Measurements from ENCODE around the gene ALKBH8. TPM values are rescaled to one million over a fixed set of nuclear protein-coding genes. Genes with fewer than 3 reads are reported as not detected.

Gene ALKBH8
- total RNA-seq, 3 donors from 2014 or later (not counting 1 experiment from before 2014, with no cell fraction given) = 6.9 to 11.8 (median 9.0) TPM

DNA sequence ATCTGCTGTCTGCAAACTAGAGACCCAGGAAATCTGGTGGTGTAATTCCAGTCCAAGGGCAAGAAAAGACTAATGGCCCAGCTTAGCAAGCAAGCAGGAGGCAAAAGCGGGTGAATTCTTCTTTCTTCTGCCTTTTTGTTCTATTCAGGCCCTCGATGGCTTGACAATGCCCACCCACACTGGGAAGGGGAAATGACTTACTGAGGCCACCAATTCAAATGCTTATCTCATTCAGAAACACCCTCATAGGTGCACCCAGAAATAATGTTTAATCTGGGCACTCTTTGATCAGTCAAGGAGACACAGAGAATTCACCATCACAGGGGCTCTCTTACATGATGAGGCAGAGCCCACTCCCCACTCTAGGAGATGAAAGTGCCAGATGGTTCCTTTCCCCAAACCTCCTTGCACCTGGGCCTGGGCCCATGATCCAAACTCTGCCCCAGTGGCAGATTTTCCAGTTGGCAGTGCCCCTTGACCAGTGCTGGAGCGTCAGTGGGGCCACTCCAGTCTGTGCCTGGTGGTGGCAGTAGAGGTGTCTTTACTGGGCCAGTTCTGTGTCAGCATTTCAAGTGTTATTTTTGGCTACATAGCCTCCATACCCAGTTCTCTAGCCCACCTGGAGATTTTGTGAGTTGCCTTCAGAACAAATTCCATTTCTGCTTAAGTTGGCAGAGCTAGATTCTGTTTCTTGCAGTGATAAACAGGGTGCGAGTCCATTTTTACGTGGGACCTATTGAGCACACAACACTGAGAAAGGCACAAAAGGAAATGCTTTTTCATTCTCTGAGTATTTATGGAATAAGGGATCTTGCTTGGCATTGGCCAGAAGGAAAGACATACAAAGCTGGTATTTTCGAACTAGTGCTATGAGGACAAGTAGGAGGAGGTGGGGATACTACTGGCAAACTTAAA is 32.9 kb upstream of the ALKBH8 start:
- Mint-ChIP-seq H3K27ac (no peak overlapping the region), H3K4me1 (no peaks in the 10 kb centered on the region), H3K27me3 (ENCODE audit: low read depth in 2 of 2) (peaks cover 32 to 57% of the 10 kb centered on the region in 2 donors), H3K4me3 (no peak overlapping the region), H3K9me3 (no peaks in the 10 kb centered on the region), H3K36me3 (no peaks in the 10 kb centered on the region)
- WGBS (ENCODE audit: insufficient coverage) = 63% methylated on average over 6 of the region's 6 CpGs
- Histone ChIP-seq H3K36me3 (ENCODE audit: control insufficient read depth, insufficient read depth, low read length) (no peaks in the 10 kb centered on the region), H3K4me3 (ENCODE audit: low read length) (no peak overlapping the region), H3K27me3 (ENCODE audit: control insufficient read depth, insufficient read depth, low read length) (peaks cover 22% of the 10 kb centered on the region), H3K9me3 (ENCODE audit: control insufficient read depth, insufficient read depth, low read length) (no peaks in the 10 kb centered on the region), H3K27ac (ENCODE audit: low read length) (no peak overlapping the region), H3K4me1 (ENCODE audit: control insufficient read depth, insufficient read depth, low read length) (no peaks in the 10 kb centered on the region)
- DNase-seq = no peak
- intact Hi-C loops (cut with micrococcal nuclease) = no loop called here
- peak in 1 of 3 donors; percentile 41 for ATAC-seq
- TF ChIP-seq, protein P1, sequence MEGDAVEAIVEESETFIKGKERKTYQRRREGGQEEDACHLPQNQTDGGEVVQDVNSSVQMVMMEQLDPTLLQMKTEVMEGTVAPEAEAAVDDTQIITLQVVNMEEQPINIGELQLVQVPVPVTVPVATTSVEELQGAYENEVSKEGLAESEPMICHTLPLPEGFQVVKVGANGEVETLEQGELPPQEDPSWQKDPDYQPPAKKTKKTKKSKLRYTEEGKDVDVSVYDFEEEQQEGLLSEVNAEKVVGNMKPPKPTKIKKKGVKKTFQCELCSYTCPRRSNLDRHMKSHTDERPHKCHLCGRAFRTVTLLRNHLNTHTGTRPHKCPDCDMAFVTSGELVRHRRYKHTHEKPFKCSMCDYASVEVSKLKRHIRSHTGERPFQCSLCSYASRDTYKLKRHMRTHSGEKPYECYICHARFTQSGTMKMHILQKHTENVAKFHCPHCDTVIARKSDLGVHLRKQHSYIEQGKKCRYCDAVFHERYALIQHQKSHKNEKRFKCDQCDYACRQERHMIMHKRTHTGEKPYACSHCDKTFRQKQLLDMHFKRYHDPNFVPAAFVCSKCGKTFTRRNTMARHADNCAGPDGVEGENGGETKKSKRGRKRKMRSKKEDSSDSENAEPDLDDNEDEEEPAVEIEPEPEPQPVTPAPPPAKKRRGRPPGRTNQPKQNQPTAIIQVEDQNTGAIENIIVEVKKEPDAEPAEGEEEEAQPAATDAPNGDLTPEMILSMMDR (IDR thresholded peaks at IDR 0.05) = no peak

DNA sequence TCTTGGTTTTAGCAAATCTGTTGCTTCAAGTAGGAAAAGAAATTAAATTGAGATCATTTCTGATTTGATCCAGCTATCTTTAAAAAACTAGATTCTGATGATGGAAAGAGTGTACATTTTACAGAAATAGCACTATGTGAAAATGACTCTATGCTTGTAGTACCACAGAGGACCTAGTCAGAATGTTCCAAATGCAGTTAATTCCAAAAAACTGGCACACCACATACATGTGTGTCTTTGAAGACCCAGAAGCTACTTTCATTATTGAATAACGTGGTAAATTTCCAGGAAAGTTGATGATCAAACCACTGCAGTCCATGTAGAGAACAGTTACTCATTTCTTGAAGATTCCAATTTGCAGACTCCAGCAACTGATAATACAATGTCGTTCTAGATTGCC is 29.2 kb upstream of the ALKBH8 start:
- Mint-ChIP-seq H3K4me1 (peaks cover 24% of the 10 kb centered on the region in 2 donors), H3K9me3 (no peaks in the 10 kb centered on the region), H3K4me3 (no peak overlapping the region), H3K27me3 (ENCODE audit: low read depth in 2 of 2) (peaks cover 49 to 64% of the 10 kb centered on the region in 2 donors), H3K36me3 (no peaks in the 10 kb centered on the region), H3K27ac (no peak overlapping the region)
- Histone ChIP-seq H3K27me3 (ENCODE audit: control insufficient read depth, insufficient read depth, low read length) (peaks cover 43% of the 10 kb centered on the region), H3K36me3 (ENCODE audit: control insufficient read depth, insufficient read depth, low read length) (no peaks in the 10 kb centered on the region), H3K4me1 (ENCODE audit: control insufficient read depth, insufficient read depth, low read length) (peaks cover 22% of the 10 kb centered on the region), H3K4me3 (ENCODE audit: low read length) (no peak overlapping the region), H3K27ac (ENCODE audit: low read length) (no peak overlapping the region), H3K9me3 (ENCODE audit: control insufficient read depth, insufficient read depth, low read length) (no peaks in the 10 kb centered on the region)
- ATAC-seq (no peak), DNase-seq (no peak)
- intact Hi-C loops (cut with micrococcal nuclease) = no loop called here
- TF ChIP-seq, protein P1 (IDR thresholded peaks at IDR 0.05) = no peak
- 72% methylated on average over 2 of the region's 2 CpGs for WGBS (ENCODE audit: insufficient coverage)

DNA sequence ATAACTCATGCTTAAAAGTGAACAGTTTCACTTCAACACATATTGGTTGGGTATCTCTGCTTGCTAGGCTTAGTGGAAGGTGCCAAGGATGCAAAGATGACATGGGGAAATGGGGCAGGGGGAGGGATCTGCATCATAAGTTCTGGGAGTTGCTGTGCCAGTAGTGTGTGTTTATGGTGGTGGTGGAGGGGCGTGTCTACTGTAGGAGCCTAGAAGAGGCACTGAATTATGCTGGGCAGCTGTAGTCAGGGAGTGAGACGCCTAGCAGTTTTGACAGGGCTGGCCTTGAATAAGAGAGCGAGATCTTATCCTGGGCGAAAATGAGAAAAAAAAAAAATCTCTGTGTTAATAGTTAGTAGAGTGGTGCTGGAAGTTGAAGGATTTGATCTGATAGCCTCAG is 28.4 kb upstream of the ALKBH8 start:
- Histone ChIP-seq H3K27ac (ENCODE audit: low read length) (no peak overlapping the region), H3K4me1 (ENCODE audit: control insufficient read depth, insufficient read depth, low read length) (peaks cover 22% of the 10 kb centered on the region), H3K9me3 (ENCODE audit: control insufficient read depth, insufficient read depth, low read length) (no peaks in the 10 kb centered on the region), H3K27me3 (ENCODE audit: control insufficient read depth, insufficient read depth, low read length) (peaks cover 47% of the 10 kb centered on the region), H3K36me3 (ENCODE audit: control insufficient read depth, insufficient read depth, low read length) (no peaks in the 10 kb centered on the region), H3K4me3 (ENCODE audit: low read length) (no peak overlapping the region)
- Mint-ChIP-seq H3K36me3 (no peaks in the 10 kb centered on the region), H3K9me3 (no peaks in the 10 kb centered on the region), H3K27me3 (ENCODE audit: low read depth in 2 of 2) (peaks cover 55 to 72% of the 10 kb centered on the region in 2 donors), H3K27ac (no peak overlapping the region), H3K4me1 (peaks cover 24% of the 10 kb centered on the region in 2 donors), H3K4me3 (no peak overlapping the region)
- intact Hi-C loops (cut with micrococcal nuclease) = no loop called here
- ATAC-seq (no peak), DNase-seq (no peak)
- WGBS (ENCODE audit: insufficient coverage) = 43% methylated on average over 4 of the region's 4 CpGs
- TF ChIP-seq, protein P1 (IDR thresholded peaks at IDR 0.05) = no peak
